WERI-Rb-1 (cell line): ENCODE results near the gene MC1R.

ENCODE experiments used
- DNase-seq: peaks from one replicate; pipeline ENCODE4 v3.0.0-alpha.2; 2020
- H3K27ac ChIP-seq: fragments of 250-450 bp; sonication (Bioruptor Pico); 2 replicates; pipeline ENCODE4 v1.5.1; 2020; ENCODE audit warnings: mild to moderate bottlenecking, moderate library complexity
- H3K27me3 ChIP-seq: fragments of 250-450 bp; sonication (Bioruptor Pico); 2 replicates; pipeline ENCODE4 v1.5.1; 2021; ENCODE audit warnings: mild to moderate bottlenecking, low read depth, moderate library complexity; ENCODE audit not compliant: insufficient read depth, severe bottlenecking
- H3K36me3 ChIP-seq: fragments of 250-450 bp; sonication (Bioruptor Pico); 2 replicates; pipeline ENCODE4 v1.5.1; 2020; ENCODE audit warnings: mild to moderate bottlenecking, moderate library complexity
- H3K4me3 ChIP-seq: 2 replicates; pipeline ENCODE4 v1.5.1; 2011; ENCODE audit warnings: low read depth, mild to moderate bottlenecking, control low read depth, low read length
- H3K9me3 ChIP-seq: fragments of 250-450 bp; sonication (Bioruptor Pico); 2 replicates; pipeline ENCODE4 v1.5.1; 2021; ENCODE audit warnings: mild to moderate bottlenecking, moderate library complexity; ENCODE audit not compliant: severe bottlenecking
- CTCF ChIP-seq: IDR thresholded peaks from 2 replicates; pipeline ENCODE4 v1.5.1; 2011; ENCODE audit warnings: low read depth, mild to moderate bottlenecking, control low read depth, inconsistent platforms, low read length

The MC1R gene

GRCh38 chr16:89921702-89922476 lies 3.2 kb downstream of the MC1R start:
- peak overlapping the region; percentile 77 for H3K4me3 ChIP-seq
- peak; percentile 65 for DNase-seq
- no peak for TF ChIP-seq CTCF

GRCh38 chr16:89922477-89922883 lies 3.8 kb downstream of the MC1R start:
- H3K4me3 ChIP-seq: peak overlapping the region; percentile 77
- no peaks in the 10 kb centered on the region for H3K27me3 ChIP-seq
- peak; percentile 76 for DNase-seq
- H3K36me3 ChIP-seq: no peaks in the 10 kb centered on the region
- no peak for TF ChIP-seq CTCF
- no peaks in the 10 kb centered on the region for H3K9me3 ChIP-seq
- H3K27ac ChIP-seq: peak overlapping the region; percentile 94

More at GRCh38 chr16:89921702-89922476, 3.2 kb downstream of the MC1R start:
- Histone ChIP-seq H3K27ac (peak overlapping the region; percentile 94), H3K9me3 (no peaks in the 10 kb centered on the region), H3K36me3 (no peaks in the 10 kb centered on the region), H3K27me3 (no peaks in the 10 kb centered on the region)

DNA sequence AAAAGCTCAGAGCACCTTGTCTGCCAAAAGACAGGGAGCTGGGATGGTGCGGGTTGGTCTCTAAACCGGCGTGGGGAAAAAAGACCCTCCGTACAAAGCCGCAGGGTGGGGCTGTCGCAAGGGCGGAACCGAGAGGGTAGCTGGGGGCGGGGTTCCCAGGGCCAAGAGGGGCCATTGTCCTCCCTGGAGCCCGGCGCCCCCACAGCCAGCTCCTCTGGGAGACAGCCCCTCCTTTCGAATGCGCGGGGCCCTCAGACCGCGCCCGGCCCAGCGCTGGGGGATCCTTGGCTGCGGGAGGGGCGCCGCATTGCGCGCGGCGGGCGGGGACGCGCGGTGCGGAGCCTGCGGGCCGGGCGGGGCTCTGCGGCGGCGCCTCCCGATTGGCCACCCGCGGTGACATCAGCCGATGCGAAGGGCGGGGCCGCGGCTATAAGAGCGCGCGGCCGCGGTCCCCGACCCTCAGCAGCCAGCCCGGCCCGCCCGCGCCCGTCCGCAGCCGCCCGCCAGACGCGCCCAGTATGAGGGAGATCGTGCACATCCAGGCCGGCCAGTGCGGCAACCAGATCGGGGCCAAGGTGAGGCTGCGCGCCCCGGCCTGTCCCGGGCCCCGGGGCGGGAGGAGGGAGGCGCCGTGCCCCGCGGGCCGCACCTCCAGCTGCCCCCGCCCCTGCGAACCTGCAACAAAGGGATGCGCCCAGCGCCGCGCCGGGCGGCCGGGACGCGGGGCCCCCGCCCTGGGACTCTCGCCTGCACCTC lies 4.4 kb downstream of the MC1R start, which contains the start of gene TUBB3:
Gene TUBB3, plus strand, starts transcription at position 459 of the 756 bp plus-strand sequence. Its CDS starts 60 bp downstream, at position 519.
- Histone ChIP-seq H3K9me3 (no peaks in the 10 kb centered on the region), H3K4me3 (peak within 1 kb of the TSS; percentile 77), H3K27me3 (no peaks in the 10 kb centered on the region), H3K36me3 (no peaks in the 10 kb centered on the region), H3K27ac (peak within 1 kb of the TSS; percentile 94)
- DNase-seq: peak; percentile 69
- no peak for TF ChIP-seq CTCF

DNA sequence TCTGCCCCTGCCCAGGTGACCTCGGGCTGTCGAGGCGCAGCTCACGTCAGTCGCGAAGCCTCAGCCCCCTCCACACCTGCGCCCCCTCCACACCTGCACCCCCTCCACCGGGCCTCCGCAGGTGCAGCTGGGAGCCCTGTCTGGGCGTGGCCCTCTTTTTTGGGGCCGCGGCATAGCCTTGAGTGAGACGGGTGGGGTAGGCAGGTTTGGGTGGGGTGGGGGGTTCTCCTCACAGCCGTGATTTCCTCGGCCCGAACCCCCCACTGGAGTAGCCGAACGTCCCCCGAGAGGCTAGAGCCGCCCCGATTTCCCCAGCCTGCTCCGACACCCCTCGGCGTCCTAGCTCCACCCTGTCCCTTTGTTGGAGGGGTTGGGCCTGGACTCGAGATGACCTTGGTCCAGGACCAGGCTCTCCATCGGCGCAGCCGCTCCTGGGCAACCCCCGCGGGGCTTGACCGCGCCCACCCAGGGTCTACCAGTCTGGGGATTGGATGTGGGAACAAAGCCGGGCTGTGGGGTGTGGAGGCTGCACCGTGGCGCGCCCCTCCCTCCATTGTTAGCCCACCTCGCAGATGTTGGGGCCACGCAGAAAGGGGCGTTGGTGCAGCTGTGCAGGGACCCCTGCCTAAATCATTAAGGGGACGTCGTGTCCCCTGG lies 5.1 kb downstream of the MC1R start:
- peak; percentile 44 for DNase-seq
- Histone ChIP-seq H3K27ac (peak overlapping the region; percentile 94), H3K4me3 (peak overlapping the region; percentile 65), H3K36me3 (no peaks in the 10 kb centered on the region), H3K27me3 (no peaks in the 10 kb centered on the region), H3K9me3 (no peaks in the 10 kb centered on the region)
- TF ChIP-seq CTCF: no peak

GRCh38 chr16:89924297-89924924 lies 5.7 kb downstream of the MC1R start:
- Histone ChIP-seq H3K9me3 (no peaks in the 10 kb centered on the region), H3K27ac (peak overlapping the region; percentile 94), H3K36me3 (peaks cover under 1% of the 10 kb centered on the region; the same call in 1 of the 2 replicates), H3K4me3 (peak overlapping the region; percentile 65), H3K27me3 (no peaks in the 10 kb centered on the region)
- no peak for TF ChIP-seq CTCF
- DNase-seq: peak; percentile 77
